WTC11 (cell line): ENCODE measurements around the gene ARHGEF17. TPM values are rescaled to one million over a fixed set of nuclear protein-coding genes. Genes with fewer than 3 reads are reported as not detected.
A peak's percentile ranks its signal among the peaks of the same experiment; 100 is the strongest.

Experiments
- ATAC-seq: fragments of 200-7000 bp; cut with Tn5 transposase; 2 replicates; pipeline ENCODE4 v1.10.0; 2021; ENCODE audit warnings: mild to moderate bottlenecking, moderate library complexity
- CTCF ChIA-PET: fragments of 300-600 bp; sonication (Branson Sonifier 250); formaldehyde crosslinking; loops from one replicate; lab custom pipeline; 2021; ENCODE audit warnings: antibody characterized with exemption; lab: Charles Lee
- POLR2A ChIA-PET: fragments of 350-600 bp; sonication (Branson Sonifier 250); formaldehyde crosslinking; loops from one replicate; lab custom pipeline; 2021; ENCODE audit warnings: antibody characterized with exemption; lab: Charles Lee
- DNase-seq: peaks from one replicate; pipeline ENCODE4 v3.0.0; 2021; ENCODE audit warnings: low spot score
- H3K27ac Mint-ChIP-seq: 2 replicates; pipeline ENCODE4 v1.8.0; 2021; ENCODE audit warnings: mixed read lengths
- H3K27me3 Mint-ChIP-seq: 2 replicates; pipeline ENCODE4 v1.8.0; 2021; ENCODE audit warnings: low read depth, mild to moderate bottlenecking, moderate library complexity, mixed read lengths
- H3K36me3 Mint-ChIP-seq: 2 replicates; pipeline ENCODE4 v1.8.0; 2021; ENCODE audit warnings: mixed read lengths
- H3K4me1 Mint-ChIP-seq: 2 replicates; pipeline ENCODE4 v1.8.0; 2022; ENCODE audit warnings: mixed read lengths
- H3K4me3 Mint-ChIP-seq: 2 replicates; pipeline ENCODE4 v1.8.0; 2021; ENCODE audit warnings: mild to moderate bottlenecking, moderate library complexity, mixed read lengths
- H3K9me3 Mint-ChIP-seq: 2 replicates; pipeline ENCODE4 v1.8.0; 2021; ENCODE audit warnings: mixed read lengths
- ATF2 ChIP-seq: sonication (generic); formaldehyde crosslinking; IDR thresholded peaks from 2 replicates; pipeline ENCODE4 v1.8.1; 2022; ENCODE audit warnings: low read depth, missing genetic modification reagents, borderline replicate concordance
- ATF3 ChIP-seq: sonication (generic); formaldehyde crosslinking; conservative IDR thresholded peaks from 2 replicates; pipeline ENCODE4 v1.8.1; 2022; ENCODE audit warnings: mild to moderate bottlenecking, missing genetic modification reagents
- CBFB ChIP-seq: sonication (generic); formaldehyde crosslinking; IDR thresholded peaks from 2 replicates; pipeline ENCODE4 v1.8.1; 2022; ENCODE audit warnings: mild to moderate bottlenecking, low read depth, missing genetic modification reagents
- CREM ChIP-seq: sonication (generic); formaldehyde crosslinking; IDR thresholded peaks from 2 replicates; pipeline ENCODE4 v1.8.1; 2022; ENCODE audit warnings: mild to moderate bottlenecking, missing genetic modification reagents, moderate library complexity
- E2F5 ChIP-seq: sonication (generic); formaldehyde crosslinking; IDR thresholded peaks from 2 replicates; pipeline ENCODE4 v1.8.1; 2022; ENCODE audit warnings: mild to moderate bottlenecking, moderate library complexity, missing genetic modification reagents
- EMX1 ChIP-seq: fragments of 250-450 bp; sonication (Bioruptor Pico); IDR thresholded peaks from 2 replicates; pipeline ENCODE4 v1.8.0; 2021; ENCODE audit warnings: mild to moderate bottlenecking
- ETV6 ChIP-seq: sonication (generic); formaldehyde crosslinking; IDR thresholded peaks from 2 replicates; pipeline ENCODE4 v1.8.1; 2022; ENCODE audit warnings: mild to moderate bottlenecking, missing genetic modification reagents
- FOXJ3 ChIP-seq: sonication (generic); formaldehyde crosslinking; IDR thresholded peaks from 2 replicates; pipeline ENCODE4 v1.9.0; 2021; ENCODE audit warnings: missing genetic modification reagents, mild to moderate bottlenecking, borderline replicate concordance
- FOXK1 ChIP-seq: sonication (generic); formaldehyde crosslinking; IDR thresholded peaks from 2 replicates; pipeline ENCODE4 v1.8.0; 2022; ENCODE audit warnings: mild to moderate bottlenecking, moderate library complexity, missing genetic modification reagents
- FOXP4 ChIP-seq: sonication (generic); formaldehyde crosslinking; IDR thresholded peaks from 2 replicates; pipeline ENCODE4 v1.8.0; 2022; ENCODE audit warnings: mild to moderate bottlenecking, missing genetic modification reagents
- GABPB1 ChIP-seq: sonication (generic); formaldehyde crosslinking; IDR thresholded peaks from 2 replicates; pipeline ENCODE4 v1.8.1; 2023; ENCODE audit warnings: mild to moderate bottlenecking, missing genetic modification reagents
- HMGA2 ChIP-seq: fragments of 250-450 bp; sonication (Bioruptor Pico); IDR thresholded peaks from 2 replicates; pipeline ENCODE4 v1.4.0; 2021; ENCODE audit warnings: mild to moderate bottlenecking, moderate library complexity
- HMGXB4 ChIP-seq: sonication (generic); formaldehyde crosslinking; IDR thresholded peaks from 2 replicates; pipeline ENCODE4 v1.8.1; 2023; ENCODE audit warnings: mild to moderate bottlenecking, moderate library complexity, missing genetic modification reagents
- JAZF1 ChIP-seq: fragments of 250-450 bp; sonication (Bioruptor Pico); IDR thresholded peaks from 2 replicates; pipeline ENCODE4 v1.9.0; 2021; ENCODE audit warnings: moderate library complexity, mild to moderate bottlenecking, inconsistent platforms
- MAX ChIP-seq: sonication (generic); formaldehyde crosslinking; IDR thresholded peaks from 2 replicates; pipeline ENCODE4 v1.8.0; 2022; ENCODE audit warnings: mild to moderate bottlenecking, missing genetic modification reagents
- MLX ChIP-seq: sonication (generic); formaldehyde crosslinking; IDR thresholded peaks from 2 replicates; pipeline ENCODE4 v1.8.1; 2023; ENCODE audit warnings: mild to moderate bottlenecking, missing genetic modification reagents, moderate library complexity
- NFE2L1 ChIP-seq: sonication (generic); formaldehyde crosslinking; IDR thresholded peaks from 2 replicates; pipeline ENCODE4 v1.8.1; 2023; ENCODE audit warnings: missing genetic modification reagents
- NR1H2 ChIP-seq: sonication (generic); formaldehyde crosslinking; IDR thresholded peaks from 2 replicates; pipeline ENCODE4 v1.9.0; 2021; ENCODE audit warnings: mild to moderate bottlenecking, moderate library complexity, missing genetic modification reagents
- RORB ChIP-seq: fragments of 250-450 bp; sonication (Bioruptor Pico); IDR thresholded peaks from 2 replicates; pipeline ENCODE4 v1.9.0; 2021; ENCODE audit warnings: mild to moderate bottlenecking
- SOX15 ChIP-seq: fragments of 250-450 bp; sonication (Bioruptor Pico); IDR thresholded peaks from 2 replicates; pipeline ENCODE4 v1.9.0; 2021; ENCODE audit warnings: mild to moderate bottlenecking
- SP1 ChIP-seq: sonication (generic); formaldehyde crosslinking; conservative IDR thresholded peaks from 2 replicates; pipeline ENCODE4 v1.8.1; 2022; ENCODE audit warnings: missing genetic modification reagents
- TCF7 ChIP-seq: sonication (generic); formaldehyde crosslinking; IDR thresholded peaks from 2 replicates; pipeline ENCODE4 v1.8.0; 2022; ENCODE audit warnings: mild to moderate bottlenecking, low read depth, missing genetic modification reagents, moderate library complexity
- TEAD4 ChIP-seq: sonication (generic); formaldehyde crosslinking; IDR thresholded peaks from 2 replicates; pipeline ENCODE4 v1.8.0; 2022; ENCODE audit warnings: mild to moderate bottlenecking, missing genetic modification reagents
- ZNF121 ChIP-seq: sonication (generic); formaldehyde crosslinking; IDR thresholded peaks from 2 replicates; pipeline ENCODE4 v1.8.0; 2023; ENCODE audit warnings: missing genetic modification reagents
- ZNF416 ChIP-seq: fragments of 250-450 bp; sonication (Bioruptor Pico); IDR thresholded peaks from 2 replicates; pipeline ENCODE4 v1.9.0; 2021; ENCODE audit warnings: mild to moderate bottlenecking, inconsistent platforms
- ZNF512 ChIP-seq: sonication (generic); formaldehyde crosslinking; IDR thresholded peaks from 2 replicates; pipeline ENCODE4 v1.8.1; 2022; ENCODE audit warnings: missing genetic modification reagents, borderline replicate concordance
- total RNA-seq: library from RNA; stranded (reverse); gene quantifications from 3 replicates; pipeline ENCODE4 v1.2.3, GENCODE V29; 2021

ARHGEF17 gene
- total RNA-seq, 1 experiment from 2014 or later = 18.2 TPM

- ChIA-PET POLR2A (interaction anchor here (0.6 to 4.2 kb wide), 10 partner anchors 12 to 67 kb away, joined by 3 to 23 read pairs (median 3); partner anchors contain the start of gene RELT), CTCF (interaction anchor here (0.5 to 7.6 kb wide), 19 partner anchors 9 to 167 kb away, joined by 3 to 270 read pairs (median 7); partner anchors contain the start of gene FCHSD2)
- peak overlapping the region; percentile 55 for H3K4me3 Mint-ChIP-seq
- peaks cover 29% of the 10 kb centered on the region for H3K4me1 Mint-ChIP-seq
- peaks cover 39% of the 10 kb centered on the region for H3K27me3 Mint-ChIP-seq
- peak; percentile 52 for ATAC-seq
- DNase-seq = peak; percentile 89
- no peaks in the 10 kb centered on the region for H3K36me3 Mint-ChIP-seq
- no peaks in the 10 kb centered on the region for H3K9me3 Mint-ChIP-seq
- no peak overlapping the region for H3K27ac Mint-ChIP-seq
- TF ChIP-seq FOXJ3 (CRISPR knock-in tag) (no peak), TEAD4 (CRISPR knock-in tag) (peak; percentile 75; the same call in 1 of the 2 replicates), HMGA2 (CRISPR knock-in tag) (no peak), FOXK1 (no peak), SOX15 (CRISPR knock-in tag) (no peak), MAX (CRISPR knock-in tag) (peak; percentile 35), NFE2L1 (CRISPR knock-in tag) (no peak), ATF2 (CRISPR knock-in tag) (no peak), ATF3 (CRISPR knock-in tag) (no peak), E2F5 (CRISPR knock-in tag) (0 out of 2 replicates have a peak, but pooled peaks have one; percentile 43), SP1 (CRISPR knock-in tag) (peak; percentile 37; the same call in 1 of the 2 replicates), CREM (CRISPR knock-in tag) (0 out of 2 replicates have a peak, but pooled peaks have one; percentile 51), MLX (no peak), JAZF1 (CRISPR knock-in tag) (no peak), ZNF416 (CRISPR knock-in tag) (no peak), NR1H2 (CRISPR knock-in tag) (no peak), CBFB (CRISPR knock-in tag) (0 out of 2 replicates have a peak, but pooled peaks have one; percentile 24), FOXP4 (CRISPR knock-in tag) (no peak), TCF7 (CRISPR knock-in tag) (no peak), GABPB1 (peak; percentile 22; the same call in 1 of the 2 replicates), ZNF121 (CRISPR knock-in tag) (no peak), RORB (CRISPR knock-in tag) (no peak), ZNF512 (no peak), HMGXB4 (CRISPR knock-in tag) (peak; percentile 25; the same call in 1 of the 2 replicates), ETV6 (0 out of 2 replicates have a peak, but pooled peaks have one; percentile 43), EMX1 (CRISPR knock-in tag) (no peak)
These were observed 1.2 kb downstream of the ARHGEF17 start for GRCh38 chr11:73308961-73309919.
